Right atrium auricular region (tissue), 2 donors: ENCODE results near the gene SHC4. TPM values are rescaled to one million over a fixed set of nuclear protein-coding genes. Genes with fewer than 3 reads are reported as not detected.

Experiments used
- DNase-seq: peaks from one replicate; pipeline ENCODE4 v3.0.0-alpha.2; 2019; ENCODE audit warnings: low spot score
- H3K27ac ChIP-seq, 2 donors: fragments of 200-600 bp; sonication (generic); 1 replicate in 1 of 2; 2 replicates in 1 of 2; pipeline ENCODE4 v1.5.1; 2016 to 2019
- H3K27me3 ChIP-seq, 2 donors: fragments of 200-600 bp; sonication (generic); one replicate each; pipeline versions ENCODE4 v1.5.1 to v1.6.0; 2017 to 2019
- H3K36me3 ChIP-seq: fragments of 200-600 bp; sonication (generic); one replicate; pipeline ENCODE4 v1.5.1; 2016
- H3K4me1 ChIP-seq, 2 donors: fragments of 200-600 bp; sonication (generic); one replicate each; pipeline versions ENCODE4 v1.5.1 to v1.6.0; 2017 to 2019
- H3K4me3 ChIP-seq, 2 donors: fragments of 200-600 bp; sonication (generic); 1 replicate in 1 of 2; 2 replicates in 1 of 2; pipeline ENCODE4 v1.5.1; 2017 to 2019; ENCODE audit warnings: mild to moderate bottlenecking in 1 of 2, moderate library complexity in 1 of 2
- H3K9me3 ChIP-seq, 2 donors: fragments of 200-600 bp; sonication (generic); one replicate each; pipeline ENCODE4 v1.5.1; 2019
- CTCF ChIP-seq, 2 donors: fragments of 200-600 bp; sonication (generic); IDR thresholded peaks; one replicate each; pipeline ENCODE4 v1.5.1; 2019; ENCODE audit warnings: antibody characterized with exemption in 2 of 2
- total RNA-seq, 2 donors: library from RNA; depleted of rRNA; stranded (reverse); fragments of >200 nt; gene quantifications; one replicate each; pipeline ENCODE4 v1.1.0, GENCODE V29; 2016

Gene SHC4
- total RNA-seq, 2 donors from 2014 or later = 4.9 to 5.3 TPM

- Histone ChIP-seq H3K4me1 (peaks cover 0 to 26% of the 10 kb centered on the region in 2 donors), H3K27me3 (no peaks in the 10 kb centered on the region), H3K9me3 (no peaks in the 10 kb centered on the region), H3K27ac (peak within 1 kb of the TSS; percentile 91 to 97), H3K4me3 (peak within 1 kb of the TSS; percentile 73 to 83), H3K36me3 (no peaks in the 10 kb centered on the region)
- TF ChIP-seq CTCF (IDR thresholded peaks at IDR 0.05) = peak in 1 of 2 donors; percentile 18
- DNase-seq = peak; percentile 96
Measured at GRCh38 chr15:48877630-48878595, 85.8 kb downstream of the SHC4 start, which contains the start of gene EID1. Gene EID1 (plus strand): TSS chr15:48878134. CDS start chr15:48878177, 43 bp downstream.

DNA sequence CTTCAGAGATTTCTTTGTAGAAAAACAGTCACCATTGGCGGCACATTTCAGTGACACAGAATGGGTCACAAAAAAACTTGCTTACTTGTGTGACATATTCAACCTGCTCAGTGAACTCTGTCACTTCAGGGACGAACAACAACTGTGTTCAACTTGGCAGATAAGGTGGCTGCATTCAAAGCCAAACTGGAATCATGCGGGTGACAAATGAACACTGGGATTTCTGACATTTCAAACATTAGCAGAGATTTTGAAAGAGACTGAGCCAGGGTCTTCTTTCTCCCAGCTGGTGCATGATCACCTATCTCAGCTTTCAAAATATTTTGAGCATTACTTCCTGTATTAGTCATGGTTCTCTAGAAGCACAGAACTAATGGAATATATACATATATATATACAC is 87.7 kb downstream of the SHC4 start:
- Histone ChIP-seq H3K36me3 (no peaks in the 10 kb centered on the region), H3K27me3 (no peaks in the 10 kb centered on the region), H3K4me1 (peaks cover 0 to 26% of the 10 kb centered on the region in 2 donors), H3K4me3 (no peak overlapping the region), H3K9me3 (no peaks in the 10 kb centered on the region), H3K27ac (no peak overlapping the region)
- no peak for DNase-seq
- TF ChIP-seq CTCF (IDR thresholded peaks at IDR 0.05) = no peak

DNA sequence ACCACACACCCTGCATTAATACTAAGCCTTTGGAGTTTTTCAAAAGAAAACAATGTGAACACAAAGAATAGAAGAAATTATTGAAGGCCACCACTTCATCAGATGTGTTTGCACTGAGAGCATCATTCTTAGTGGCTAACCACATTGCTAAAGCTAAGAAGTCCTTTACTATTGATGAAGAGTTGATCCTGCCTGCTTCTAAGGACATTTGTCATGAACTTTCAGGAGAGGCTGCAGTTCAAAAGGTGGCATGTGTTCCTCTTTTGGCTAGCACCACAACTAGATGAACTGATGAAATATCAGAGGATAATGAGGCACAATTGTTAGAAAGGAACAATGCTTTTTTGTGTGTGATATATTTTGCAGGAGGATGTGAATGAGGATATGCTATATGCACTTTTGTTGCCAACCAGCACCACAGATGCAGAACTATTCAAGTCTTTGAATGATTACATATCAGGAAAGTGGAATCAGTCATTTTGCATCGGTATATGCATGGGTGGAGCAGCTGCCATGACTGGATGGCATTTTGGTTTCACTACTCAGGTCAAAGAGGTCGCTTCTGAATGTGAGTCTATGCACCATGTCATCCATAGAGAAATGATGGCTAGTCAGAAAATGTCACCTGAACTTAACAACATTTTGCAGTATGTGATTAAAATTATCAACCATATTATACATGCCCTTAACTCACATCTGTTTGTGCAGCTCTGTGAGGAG is 88.3 kb downstream of the SHC4 start:
- no peak for TF ChIP-seq CTCF (IDR thresholded peaks at IDR 0.05)
- H3K36me3 ChIP-seq = no peaks in the 10 kb centered on the region
- no peak overlapping the region for H3K27ac ChIP-seq
- H3K4me1 ChIP-seq = peaks cover 0 to 22% of the 10 kb centered on the region in 2 donors
- no peak for DNase-seq
- no peaks in the 10 kb centered on the region for H3K27me3 ChIP-seq
- H3K4me3 ChIP-seq = no peak overlapping the region
- no peaks in the 10 kb centered on the region for H3K9me3 ChIP-seq

GRCh38 chr15:48872632-48873031 is 91.1 kb downstream of the SHC4 start:
- no peak for TF ChIP-seq CTCF (IDR thresholded peaks at IDR 0.05)
- Histone ChIP-seq H3K4me1 (peaks cover 0 to 4% of the 10 kb centered on the region in 2 donors), H3K4me3 (no peak overlapping the region), H3K27me3 (no peaks in the 10 kb centered on the region), H3K9me3 (no peaks in the 10 kb centered on the region), H3K27ac (no peak overlapping the region), H3K36me3 (no peaks in the 10 kb centered on the region)
- no peak for DNase-seq

DNA sequence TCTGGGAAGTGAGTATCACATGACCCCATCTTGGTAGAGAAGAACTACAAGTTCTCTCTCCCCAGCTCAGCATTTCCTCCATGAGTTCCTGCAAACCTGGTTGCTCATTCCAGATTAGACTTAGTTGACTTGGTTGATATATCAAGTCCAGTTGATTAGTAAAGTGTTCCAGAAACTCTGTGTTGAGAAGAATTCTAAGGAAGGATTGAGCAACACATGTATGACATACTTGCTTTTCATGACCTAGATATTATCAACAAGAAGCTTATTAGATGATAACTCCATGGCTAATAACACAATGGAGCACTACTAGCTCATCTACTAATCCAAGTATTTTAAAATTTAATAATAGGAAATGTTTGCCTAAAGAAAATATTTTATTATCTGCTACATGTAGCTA is 92.2 kb downstream of the SHC4 start:
- DNase-seq = no peak
- no peak for TF ChIP-seq CTCF (IDR thresholded peaks at IDR 0.05)
- H3K27ac ChIP-seq = no peak overlapping the region
- H3K27me3 ChIP-seq = no peaks in the 10 kb centered on the region
- H3K9me3 ChIP-seq = no peaks in the 10 kb centered on the region
- H3K4me1 ChIP-seq = peaks cover 0 to 4% of the 10 kb centered on the region in 2 donors
- no peaks in the 10 kb centered on the region for H3K36me3 ChIP-seq
- H3K4me3 ChIP-seq = no peak overlapping the region
